GM18505 (cell line): ENCODE measurements around the gene AOC1.

ENCODE experiments used
- ATAC-seq: cut with Tn5 transposase; IDR thresholded peaks from one replicate; pipeline ENCODE4 v1.9.1; 2021; ENCODE audit not compliant: unreplicated experiment
- POLR2A ChIP-seq: IDR thresholded peaks from 4 replicates; pipeline ENCODE4 v1.6.1; 2011; ENCODE audit warnings: borderline replicate concordance; ENCODE audit not compliant: insufficient read depth, insufficient read length; ENCODE audit errors: extremely low read depth

The AOC1 gene

DNA sequence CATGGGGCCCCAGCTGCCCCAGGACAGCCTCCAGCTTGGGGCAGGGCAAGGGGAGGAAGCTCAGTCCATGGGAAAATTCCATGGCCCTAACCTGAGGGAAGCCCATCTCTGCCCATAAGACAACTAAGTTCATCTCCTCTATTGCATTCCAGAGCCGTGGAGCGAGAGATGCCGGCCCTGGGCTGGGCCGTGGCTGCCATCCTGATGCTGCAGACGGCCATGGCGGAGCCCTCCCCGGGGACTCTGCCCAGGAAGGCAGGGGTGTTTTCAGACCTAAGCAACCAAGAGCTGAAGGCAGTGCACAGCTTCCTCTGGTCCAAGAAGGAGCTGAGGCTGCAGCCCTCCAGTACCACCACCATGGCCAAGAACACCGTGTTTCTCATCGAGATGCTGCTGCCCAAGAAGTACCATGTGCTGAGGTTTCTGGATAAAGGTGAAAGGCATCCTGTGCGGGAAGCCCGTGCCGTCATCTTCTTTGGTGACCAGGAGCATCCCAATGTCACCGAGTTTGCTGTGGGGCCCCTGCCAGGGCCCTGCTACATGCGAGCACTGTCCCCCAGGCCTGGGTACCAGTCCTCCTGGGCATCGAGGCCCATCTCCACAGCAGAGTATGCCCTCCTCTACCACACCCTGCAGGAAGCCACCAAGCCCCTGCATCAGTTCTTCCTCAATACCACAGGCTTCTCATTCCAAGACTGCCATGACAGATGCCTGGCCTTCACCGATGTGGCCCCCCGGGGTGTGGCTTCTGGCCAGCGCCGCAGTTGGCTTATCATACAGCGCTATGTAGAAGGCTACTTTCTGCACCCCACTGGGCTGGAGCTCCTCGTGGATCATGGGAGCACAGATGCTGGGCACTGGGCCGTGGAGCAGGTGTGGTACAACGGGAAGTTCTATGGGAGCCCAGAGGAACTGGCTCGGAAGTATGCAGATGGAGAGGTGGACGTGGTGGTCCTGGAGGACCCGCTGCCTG, 4.3 kb downstream of the AOC1 start:
- ATAC-seq, result no peak
- no peak for TF ChIP-seq POLR2A

DNA sequence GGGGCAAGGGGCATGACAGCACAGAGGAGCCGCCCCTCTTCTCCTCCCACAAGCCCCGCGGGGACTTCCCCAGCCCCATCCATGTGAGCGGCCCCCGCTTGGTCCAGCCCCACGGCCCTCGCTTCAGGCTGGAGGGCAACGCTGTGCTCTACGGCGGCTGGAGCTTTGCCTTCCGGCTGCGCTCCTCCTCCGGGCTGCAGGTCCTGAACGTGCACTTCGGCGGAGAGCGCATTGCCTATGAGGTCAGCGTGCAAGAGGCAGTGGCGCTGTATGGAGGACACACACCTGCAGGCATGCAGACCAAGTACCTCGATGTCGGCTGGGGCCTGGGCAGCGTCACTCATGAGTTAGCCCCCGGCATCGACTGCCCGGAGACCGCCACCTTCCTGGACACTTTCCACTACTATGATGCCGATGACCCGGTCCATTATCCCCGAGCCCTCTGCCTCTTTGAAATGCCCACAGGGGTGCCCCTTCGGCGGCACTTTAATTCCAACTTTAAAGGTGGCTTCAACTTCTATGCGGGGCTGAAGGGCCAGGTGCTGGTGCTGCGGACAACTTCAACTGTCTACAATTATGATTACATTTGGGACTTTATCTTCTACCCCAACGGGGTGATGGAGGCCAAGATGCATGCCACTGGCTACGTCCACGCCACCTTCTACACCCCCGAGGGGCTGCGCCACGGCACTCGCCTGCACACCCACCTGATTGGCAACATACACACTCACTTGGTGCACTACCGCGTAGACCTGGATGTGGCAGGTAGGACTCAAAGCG, 5.1 kb downstream of the AOC1 start:
- no peak for ATAC-seq
- no peak for TF ChIP-seq POLR2A

DNA sequence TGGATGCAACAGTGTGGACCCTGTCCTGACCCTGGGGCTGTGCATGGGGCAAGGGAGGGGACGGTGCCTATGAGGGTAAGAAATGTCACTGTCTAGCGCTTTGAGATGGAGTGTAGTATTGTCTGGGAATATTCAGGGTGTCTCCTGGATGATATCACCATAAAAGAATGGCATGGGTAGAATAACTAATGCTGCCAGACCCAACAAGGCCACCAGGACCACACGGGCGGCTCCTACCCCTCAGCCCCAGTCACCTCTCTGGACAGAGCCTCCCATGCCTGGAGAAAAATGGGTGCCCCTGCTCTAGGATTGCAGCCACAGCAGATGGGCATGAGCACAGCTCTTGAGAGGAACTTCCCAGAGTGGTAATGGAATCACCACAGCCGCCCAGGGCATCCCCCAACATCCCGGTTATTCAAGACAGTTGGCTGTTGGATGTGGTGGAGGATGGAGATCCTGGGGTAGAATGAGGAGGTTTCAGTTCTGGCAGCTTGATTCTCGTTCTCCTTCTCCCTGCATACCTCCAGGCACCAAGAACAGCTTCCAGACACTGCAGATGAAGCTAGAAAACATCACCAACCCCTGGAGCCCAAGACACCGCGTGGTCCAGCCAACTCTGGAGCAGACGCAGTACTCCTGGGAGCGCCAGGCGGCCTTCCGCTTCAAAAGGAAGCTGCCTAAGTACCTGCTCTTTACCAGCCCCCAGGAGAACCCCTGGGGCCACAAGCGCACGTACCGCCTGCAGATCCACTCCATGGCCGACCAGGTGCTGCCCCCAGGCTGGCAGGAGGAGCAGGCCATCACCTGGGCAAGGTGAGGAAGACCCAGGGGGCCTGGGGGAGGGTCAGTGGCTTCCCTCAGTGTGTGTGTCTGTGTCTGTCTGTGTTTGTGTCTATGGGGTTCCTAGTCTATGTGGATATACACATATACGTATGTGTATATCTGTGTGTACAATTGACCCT, 6.2 kb downstream of the AOC1 start:
- no peak for ATAC-seq
- no peak for TF ChIP-seq POLR2A

DNA sequence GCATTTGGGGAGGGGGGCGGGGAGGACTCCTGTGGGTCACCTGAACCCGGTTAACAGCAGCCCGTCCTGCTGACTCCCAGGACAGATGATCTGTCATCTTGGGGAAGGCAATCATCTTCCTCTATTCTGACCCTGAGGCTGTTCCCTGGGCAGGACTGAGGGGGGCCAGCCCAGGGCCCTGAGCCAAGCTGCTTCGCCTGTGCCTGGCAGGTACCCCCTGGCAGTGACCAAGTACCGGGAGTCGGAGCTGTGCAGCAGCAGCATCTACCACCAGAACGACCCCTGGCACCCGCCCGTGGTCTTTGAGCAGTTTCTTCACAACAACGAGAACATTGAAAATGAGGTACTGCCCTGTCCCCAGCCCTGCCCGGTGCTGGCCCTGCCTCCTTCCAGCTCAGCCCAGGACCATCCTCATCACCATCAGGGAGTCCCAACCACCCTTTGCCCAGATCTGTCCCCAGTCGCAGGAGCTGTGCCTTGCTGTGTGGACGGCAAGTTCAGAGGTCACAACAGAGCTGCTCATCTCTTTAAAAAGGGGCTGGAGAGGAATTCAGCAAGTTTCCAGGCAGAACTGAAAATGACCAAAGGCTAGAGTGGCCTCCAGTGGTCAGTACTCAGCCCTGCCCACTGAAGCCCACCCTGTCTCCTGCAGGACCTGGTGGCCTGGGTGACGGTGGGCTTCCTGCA, 8.1 kb downstream of the AOC1 start:
- ATAC-seq, result no peak
- no peak for TF ChIP-seq POLR2A

DNA sequence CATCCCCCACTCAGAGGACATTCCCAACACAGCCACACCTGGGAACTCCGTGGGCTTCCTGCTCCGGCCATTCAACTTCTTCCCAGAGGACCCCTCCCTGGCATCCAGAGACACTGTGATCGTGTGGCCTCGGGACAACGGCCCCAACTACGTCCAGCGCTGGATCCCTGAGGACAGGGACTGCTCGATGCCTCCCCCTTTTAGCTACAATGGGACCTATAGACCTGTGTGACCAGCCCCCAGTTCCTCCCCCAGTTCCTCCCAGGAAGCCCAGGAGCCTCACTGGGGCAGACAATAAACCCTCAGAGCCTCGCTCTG, 8.6 kb downstream of the AOC1 start:
- no peak for ATAC-seq
- no peak for TF ChIP-seq POLR2A

DNA sequence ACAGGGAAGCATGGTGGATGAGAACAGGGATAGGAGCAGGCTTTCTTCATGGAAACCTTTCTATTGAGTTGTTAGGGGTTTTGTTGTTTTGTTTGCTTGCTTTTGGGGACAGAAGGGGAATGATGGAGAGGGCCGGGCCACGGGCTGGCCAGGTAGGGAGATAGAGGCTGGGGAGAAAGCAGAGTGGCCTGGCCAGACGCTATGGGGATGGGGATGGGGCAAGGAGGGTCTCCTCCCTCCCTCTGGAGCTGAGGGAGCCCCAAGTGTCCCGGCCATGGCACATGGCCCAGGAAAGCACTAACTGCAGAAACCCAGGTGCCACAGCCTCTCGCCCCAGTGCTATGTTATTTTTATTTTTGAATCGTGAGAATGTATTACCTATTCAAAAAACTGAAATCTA, 10.0 kb downstream of the AOC1 start:
- no peak for TF ChIP-seq POLR2A
- ATAC-seq, result no peak

DNA sequence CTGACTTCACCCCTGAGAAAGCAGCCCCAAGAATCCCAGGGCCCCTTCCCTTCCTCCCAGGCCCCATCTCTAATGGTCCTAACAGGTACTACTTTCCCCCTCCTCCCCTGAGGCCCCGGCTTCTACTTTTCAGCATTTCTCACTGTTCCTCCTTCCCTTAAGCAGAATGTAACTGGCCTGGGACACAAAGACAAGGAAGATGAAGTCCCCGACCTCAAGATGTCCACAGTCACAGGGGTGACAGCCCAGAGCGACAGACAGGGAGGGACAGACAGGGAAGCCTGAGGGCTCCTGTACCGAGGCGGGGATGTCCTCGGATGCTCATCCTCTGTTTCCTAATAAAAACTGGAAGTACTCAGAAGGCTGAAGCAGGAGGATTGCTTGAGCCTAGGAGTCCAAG, 11.6 kb downstream of the AOC1 start:
- TF ChIP-seq POLR2A, result no peak
- ATAC-seq, result no peak

DNA sequence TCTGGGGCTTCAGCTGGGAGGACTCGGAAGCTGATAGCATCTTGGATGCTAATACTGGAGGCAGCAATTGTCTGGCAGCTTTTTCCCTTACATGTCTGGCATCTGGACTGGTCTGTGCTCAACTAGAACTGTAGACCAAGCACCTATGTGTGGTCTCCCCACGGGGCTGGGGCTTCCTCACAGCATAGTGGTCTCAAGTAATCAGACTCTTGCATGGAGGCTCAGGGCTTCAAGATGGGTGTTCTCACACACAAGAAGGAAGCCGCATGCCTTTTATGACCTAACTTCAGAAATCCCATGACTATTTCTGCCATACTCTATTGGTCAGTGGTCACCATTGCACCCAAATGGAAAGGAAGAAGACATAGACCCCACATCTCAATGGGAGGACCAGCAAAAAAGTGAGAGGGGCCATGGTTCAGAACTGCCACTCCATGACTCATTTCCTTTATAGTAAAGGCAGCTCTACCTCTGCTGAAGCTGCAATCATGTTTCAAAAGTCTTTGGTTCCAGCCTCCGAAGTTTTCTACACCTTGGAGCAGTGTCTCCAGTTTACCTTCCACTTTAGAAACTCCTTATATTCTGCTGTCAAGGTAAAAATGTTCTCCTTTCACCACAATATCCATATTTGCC, 14.7 kb downstream of the AOC1 start:
- TF ChIP-seq POLR2A, result no peak
- ATAC-seq, result no peak

DNA sequence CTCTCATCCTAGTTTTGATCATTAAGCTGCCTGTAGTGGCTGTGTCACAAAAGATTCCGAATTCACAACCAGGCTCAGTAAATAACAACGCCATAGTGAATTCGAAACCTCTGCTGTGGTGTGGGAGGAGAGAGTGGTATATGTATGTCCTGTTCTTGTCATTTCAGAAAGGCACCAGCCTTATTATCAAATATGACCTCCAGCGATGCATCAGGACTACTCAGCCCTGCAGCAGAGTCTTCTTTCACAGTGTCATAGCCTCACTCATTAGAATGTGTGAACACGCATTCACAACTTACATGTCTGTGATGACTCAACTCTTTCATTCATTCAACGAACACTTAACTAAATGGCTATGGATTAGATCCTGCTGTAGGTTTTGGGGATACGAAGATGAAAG, 15.3 kb downstream of the AOC1 start:
- no peak for TF ChIP-seq POLR2A

DNA sequence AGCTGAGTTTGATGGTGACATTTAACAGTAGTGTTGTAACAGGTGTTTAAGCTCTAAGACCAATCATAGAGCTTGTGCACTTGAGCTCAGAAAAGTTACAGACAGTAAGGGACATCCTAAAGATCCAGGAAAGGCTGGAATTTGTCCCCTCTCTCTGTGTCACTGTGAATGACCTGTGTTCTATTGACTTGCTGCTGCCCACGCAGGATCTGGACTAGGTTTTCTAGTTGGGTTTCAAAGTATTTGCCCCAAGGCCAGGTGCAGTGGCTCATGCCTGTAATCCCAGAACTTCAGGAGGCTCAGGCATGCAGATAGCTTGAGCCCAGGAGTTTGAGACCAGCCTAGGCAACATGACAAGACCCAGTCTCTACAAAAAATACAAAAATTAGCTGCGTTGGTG, 17.1 kb downstream of the AOC1 start:
- no peak for TF ChIP-seq POLR2A
- no peak for ATAC-seq

More for the DNA sequence above, 15.3 kb downstream of the AOC1 start:
- no peak for ATAC-seq

DNA sequence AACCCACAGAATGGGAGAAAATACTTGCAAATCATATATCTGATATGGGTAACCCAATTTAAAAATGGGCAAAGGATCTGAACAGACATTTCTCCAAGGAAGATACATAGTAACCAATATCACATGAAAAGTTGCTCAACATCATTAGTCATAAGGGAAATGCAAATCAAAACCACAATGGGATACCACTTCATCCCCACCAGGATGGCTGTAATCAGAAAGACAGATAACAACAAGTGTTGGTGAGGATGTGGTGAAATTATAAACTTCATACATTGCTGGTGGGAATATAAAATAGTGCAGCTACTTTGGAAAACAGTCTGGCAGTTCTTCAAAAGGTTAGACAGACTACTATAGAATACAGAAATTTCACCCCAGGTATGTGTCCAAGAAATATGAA, 19.3 kb downstream of the AOC1 start:
- no peak for TF ChIP-seq POLR2A
- ATAC-seq, result no peak
